ENCODE data around the gene LGALS7.

DNA sequence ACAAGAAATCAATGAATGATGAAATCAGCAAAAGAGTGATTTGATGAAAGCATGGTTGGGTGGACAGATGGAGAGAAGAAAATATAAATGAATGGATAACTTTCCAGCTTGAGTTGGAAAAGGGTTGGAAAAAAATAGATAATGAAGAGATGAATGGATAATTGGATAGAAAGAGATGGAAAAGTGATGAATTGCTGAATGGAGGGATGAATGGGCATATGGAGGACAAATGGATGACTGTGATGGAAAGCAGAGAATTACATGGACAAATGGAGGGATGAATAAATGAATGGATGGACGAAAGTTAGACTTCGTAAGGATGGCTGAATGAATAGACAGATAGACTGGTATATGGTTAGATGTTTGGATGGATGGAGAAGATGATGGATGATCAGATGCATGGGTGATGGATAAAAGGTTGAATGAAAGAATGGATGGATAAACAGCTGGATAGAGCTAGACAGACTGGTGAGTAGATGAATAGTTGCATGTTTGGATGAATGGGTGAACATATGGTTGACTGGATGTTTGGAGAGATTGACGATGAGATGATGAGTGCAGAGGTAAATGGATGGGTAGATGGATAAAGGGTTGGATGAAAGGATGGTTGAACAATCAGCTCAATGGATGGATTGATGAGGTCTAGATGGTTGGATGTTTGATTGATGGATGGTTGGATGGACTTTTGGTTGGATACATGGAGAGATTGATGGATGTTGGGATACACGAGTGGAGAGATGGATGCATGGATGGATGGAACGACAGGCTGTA, 27.4 kb upstream of the LGALS7 start:
- TF ChIP-seq POLR2A (IDR thresholded peaks at IDR 0.05; ENCODE audit: low read depth, low read length): no peak
- TF ChIP-seq POLR2AphosphoS5 (IDR thresholded peaks at IDR 0.05; ENCODE audit: low read depth, low read length): no peak
